IMR-90 (cell line): ENCODE measurements around the gene ZNF618. TPM values are rescaled to one million over a fixed set of nuclear protein-coding genes. Genes with fewer than 3 reads are reported as not detected.

Experiments used
- ATAC-seq: fragments of 200-7000 bp; cut with Tn5 transposase; 2 replicates; pipeline ENCODE4 v1.9.1; 2020; ENCODE audit warnings: low read depth, mild to moderate bottlenecking, moderate library complexity
- BruUV-seq: library from RNA; stranded (reverse); fragments of 400-500 nt; replicated peaks from 2 replicates; lab custom pipeline; 2021; lab: Mats Ljungman, UMichigan
- CTCF ChIA-PET: fragments of 300-600 bp; formaldehyde crosslinking; extraction: SDS; loops from one replicate; lab custom pipeline; 2021; ENCODE audit warnings: antibody characterized with exemption; lab: Yijun Ruan, JAX
- POLR2A ChIA-PET: fragments of 300-600 bp; sonication (Branson Sonifier 250); formaldehyde crosslinking; loops from one replicate; lab custom pipeline; 2022; ENCODE audit warnings: antibody characterized with exemption; ENCODE audit not compliant: unreplicated experiment; lab: Charles Lee
- DNase-seq: peaks from one replicate; pipeline ENCODE4 v3.0.0; 2013
- H2AFZ ChIP-seq: replicated peaks from 2 replicates; pipeline ENCODE3; 2013; ENCODE audit warnings: low read length, mild to moderate bottlenecking; ENCODE audit not compliant: poor library complexity
- H2AK5ac ChIP-seq: 2 replicates; pipeline ENCODE4 v1.6.1; 2013; ENCODE audit warnings: low read depth, low read length, inconsistent platforms
- H2AK9ac ChIP-seq: replicated peaks from 2 replicates; pipeline ENCODE3; 2013; ENCODE audit warnings: mild to moderate bottlenecking, low read depth, low read length, moderate library complexity; ENCODE audit not compliant: poor library complexity
- H2BK120ac ChIP-seq: 2 replicates; pipeline ENCODE4 v1.6.1; 2013; ENCODE audit warnings: low read depth, low read length, inconsistent platforms
- H2BK15ac ChIP-seq: 3 replicates; pipeline ENCODE4 v1.6.1; 2013; ENCODE audit warnings: low read depth, low read length, inconsistent platforms
- H2BK20ac ChIP-seq: 2 replicates; pipeline ENCODE4 v1.6.1; 2013; ENCODE audit warnings: low read depth, mild to moderate bottlenecking, inconsistent platforms, low read length, moderate library complexity
- H2BK5ac ChIP-seq: 2 replicates; pipeline ENCODE4 v1.6.1; 2013; ENCODE audit warnings: mild to moderate bottlenecking, low read depth, low read length, inconsistent platforms; ENCODE audit not compliant: poor library complexity, severe bottlenecking
- H3K14ac ChIP-seq: replicated peaks from 2 replicates; pipeline ENCODE4 v1.6.1; 2013; ENCODE audit warnings: low read depth, low read length, inconsistent platforms
- H3K18ac ChIP-seq: 2 replicates; pipeline ENCODE4 v1.6.1; 2013; ENCODE audit warnings: low read depth, low read length, control low read depth
- H3K23ac ChIP-seq: 2 replicates; pipeline ENCODE4 v1.6.1; 2013; ENCODE audit warnings: low read depth, low read length, inconsistent platforms
- H3K27ac ChIP-seq: 2 replicates; pipeline ENCODE4 v1.5.1; 2013; ENCODE audit warnings: mild to moderate bottlenecking, control low read depth, low read length; ENCODE audit not compliant: insufficient read depth
- H3K27me3 ChIP-seq: 2 replicates; pipeline ENCODE4 v1.6.1; 2013; ENCODE audit warnings: low read length; ENCODE audit not compliant: control insufficient read depth, insufficient read depth
- H3K36me3 ChIP-seq: 2 replicates; pipeline ENCODE4 v1.6.1; 2013; ENCODE audit warnings: low read length, mixed read lengths; ENCODE audit not compliant: control insufficient read depth, insufficient read depth
- H3K4ac ChIP-seq: 2 replicates; pipeline ENCODE4 v1.6.1; 2013; ENCODE audit warnings: low read depth, low read length, inconsistent platforms
- H3K4me1 ChIP-seq: 2 replicates; pipeline ENCODE4 v1.6.1; 2013; ENCODE audit warnings: low read length, mixed read lengths; ENCODE audit not compliant: control insufficient read depth, insufficient read depth
- H3K4me2 ChIP-seq: 2 replicates; pipeline ENCODE4 v1.6.1; 2013; ENCODE audit warnings: low read depth, mild to moderate bottlenecking, control low read depth, low read length, moderate library complexity
- H3K4me3 ChIP-seq: 2 replicates; pipeline ENCODE4 v1.5.1; 2013; ENCODE audit warnings: low read depth, mild to moderate bottlenecking, control low read depth, low read length, moderate library complexity; ENCODE audit not compliant: insufficient read depth
- H3K56ac ChIP-seq: 2 replicates; pipeline ENCODE4 v1.6.1; 2013; ENCODE audit warnings: low read length, inconsistent platforms; ENCODE audit not compliant: insufficient read depth; ENCODE audit errors: extremely low read depth
- H3K79me1 ChIP-seq, 2 experiments: 2 replicates each; pipeline ENCODE4 v1.6.1; 2013; ENCODE audit warnings: low read length in 2 of 2, inconsistent platforms in 1 of 2, low read depth in 1 of 2
- H3K9ac ChIP-seq: 2 replicates; pipeline ENCODE4 v1.6.1; 2013; ENCODE audit warnings: low read depth, low read length, control low read depth
- H3K9me1 ChIP-seq: 2 replicates; pipeline ENCODE4 v1.6.1; 2013; ENCODE audit warnings: low read length, inconsistent platforms; ENCODE audit not compliant: insufficient read depth
- H3K9me3 ChIP-seq: 2 replicates; pipeline ENCODE4 v1.6.1; 2013; ENCODE audit warnings: low read length; ENCODE audit not compliant: control insufficient read depth, insufficient read depth
- H4K20me1 ChIP-seq: 2 replicates; pipeline ENCODE4 v1.6.1; 2013; ENCODE audit warnings: low read length, inconsistent platforms; ENCODE audit not compliant: insufficient read depth
- H4K5ac ChIP-seq: 2 replicates; pipeline ENCODE4 v1.6.1; 2013; ENCODE audit warnings: mild to moderate bottlenecking, low read depth, low read length, control low read depth
- H4K8ac ChIP-seq, 2 experiments: 2 replicates each; pipeline ENCODE4 v1.6.1; 2013; ENCODE audit warnings: low read depth in 2 of 2, low read length in 2 of 2, control low read depth in 1 of 2, inconsistent platforms in 1 of 2
- H4K91ac ChIP-seq: 2 replicates; pipeline ENCODE4 v1.6.1; 2013; ENCODE audit warnings: low read depth, low read length, inconsistent platforms; ENCODE audit not compliant: insufficient read depth
- BHLHE40 ChIP-seq: fragments of 150-350 bp; IDR thresholded peaks from 2 replicates; pipeline ENCODE4 v1.6.1; 2016; ENCODE audit warnings: mild to moderate bottlenecking, low read depth, low read length
- USF2 ChIP-seq: fragments of 150-350 bp; IDR thresholded peaks from 2 replicates; pipeline ENCODE4 v1.6.1; 2017; ENCODE audit warnings: mild to moderate bottlenecking, antibody characterized with exemption, low read length, low read depth
- WGBS, 2 experiments: methylation state at CpG; one replicate each; pipeline versions ENCODE4 v1.1.5 to v1.1.7; 2013; ENCODE audit warnings: missing lambda C conversion rate in 2 of 2; ENCODE audit not compliant: insufficient read length in 1 of 2; ENCODE audit errors: extremely low coverage in 2 of 2; 5-methylcytosine and 5-hydroxymethylcytosine counted together
- dilution Hi-C: fragments of 300-500 bp; cut with HindIII; formaldehyde crosslinking; loops from one replicate; pipeline ENCODE4 v1.14.3; 2018; ENCODE audit warnings: low sequenced_read_pairs; ENCODE audit not compliant: unreplicated experiment
- in situ Hi-C: fragments of 300-500 bp; cut with MboI; formaldehyde crosslinking; loops from 3 replicates; pipeline ENCODE4 v1.14.3; 2019; ENCODE audit warnings: low sequenced_read_pairs, inconsistent platforms, mixed read lengths
- intact Hi-C: fragments of 100-400 bp; cut with micrococcal nuclease; formaldehyde crosslinking; loops from 2 replicates; pipeline ENCODE4 v1.10.0; 2022
- polyA plus RNA-seq, 3 experiments: library from polyadenylated mRNA; depleted of rRNA; stranded (reverse); fragments of >200 nt; gene quantifications; 2 replicates each; pipeline ENCODE4 v1.2.3, GENCODE V29; 2012; ENCODE audit warnings: low replicate concordance in 1 of 3
- total RNA-seq: library from RNA; depleted of rRNA; stranded (reverse); fragments of >200 nt; gene quantifications from 2 replicates; pipeline ENCODE4 v1.2.3, GENCODE V29; 2012

ZNF618 gene
- total and polyA plus RNA-seq, 2 of the 4 experiments (the other 2 are of a cell fraction) = 8.2 to 9.4 TPM

- TF ChIP-seq BHLHE40 (no peak), USF2 (no peak)
These were observed 125.7 kb downstream of the ZNF618 start for GRCh38 chr9:114001794-114002261.

More at GRCh38 chr9:114001794-114002261, 125.7 kb downstream of the ZNF618 start:
- dilution Hi-C loops = no loop called here
- ATAC-seq = no peak
- Histone ChIP-seq H3K4ac (no peak overlapping the region), H4K20me1 (0 out of 2 replicates have a peak, but pooled peaks cover 3% of the 10 kb centered on the region), H4K8ac (no peak overlapping the region), H3K27ac (no peak overlapping the region), H2AK5ac (no peak overlapping the region), H3K79me1 (peaks cover 0 to 32% of the 10 kb centered on the region in 2 experiments; a peak in 1 of 4 replicates), H3K9ac (no peak overlapping the region), H3K4me3 (no peak overlapping the region), H4K91ac (no peak overlapping the region), H3K56ac (no peak overlapping the region), H3K36me3 (peaks cover 44% of the 10 kb centered on the region), H2AK9ac (no peak overlapping the region), H2BK20ac (no peak overlapping the region), H3K9me3 (no peaks in the 10 kb centered on the region), H3K9me1 (0 out of 2 replicates have a peak, but pooled peaks cover 6% of the 10 kb centered on the region), H2BK5ac (no peak overlapping the region), H3K23ac (no peak overlapping the region), H3K27me3 (no peaks in the 10 kb centered on the region), H3K4me2 (no peak overlapping the region), H2BK120ac (no peak overlapping the region), H4K5ac (no peak overlapping the region), H3K18ac (no peak overlapping the region), H2AFZ (no peak overlapping the region), H3K4me1 (no peaks in the 10 kb centered on the region), H3K14ac (no peak overlapping the region), H2BK15ac (no peak overlapping the region)
- ChIA-PET POLR2A (no interaction called here), CTCF (no interaction called here)
- intact Hi-C loops = no loop called here
- in situ Hi-C loops = no loop called here
- BruUV-seq = no TSS peak
- DNase-seq = no peak
- WGBS, 2 experiments = no CpG with 5 or more reads among the region's 12 CpGs
